ENCODE results near the gene CORO1C. TPM values are rescaled to one million over a fixed set of nuclear protein-coding genes. Genes with fewer than 3 reads are reported as not detected.
A peak's percentile ranks its signal among the peaks of the same experiment; 100 is the strongest.

CORO1C gene
- total and polyA plus RNA-seq, 9 of the 15 experiments (the other 6 are each of a cell fraction or from before 2014, with no cell fraction given) = 55.2 to 280 (median 150) TPM

DNA sequence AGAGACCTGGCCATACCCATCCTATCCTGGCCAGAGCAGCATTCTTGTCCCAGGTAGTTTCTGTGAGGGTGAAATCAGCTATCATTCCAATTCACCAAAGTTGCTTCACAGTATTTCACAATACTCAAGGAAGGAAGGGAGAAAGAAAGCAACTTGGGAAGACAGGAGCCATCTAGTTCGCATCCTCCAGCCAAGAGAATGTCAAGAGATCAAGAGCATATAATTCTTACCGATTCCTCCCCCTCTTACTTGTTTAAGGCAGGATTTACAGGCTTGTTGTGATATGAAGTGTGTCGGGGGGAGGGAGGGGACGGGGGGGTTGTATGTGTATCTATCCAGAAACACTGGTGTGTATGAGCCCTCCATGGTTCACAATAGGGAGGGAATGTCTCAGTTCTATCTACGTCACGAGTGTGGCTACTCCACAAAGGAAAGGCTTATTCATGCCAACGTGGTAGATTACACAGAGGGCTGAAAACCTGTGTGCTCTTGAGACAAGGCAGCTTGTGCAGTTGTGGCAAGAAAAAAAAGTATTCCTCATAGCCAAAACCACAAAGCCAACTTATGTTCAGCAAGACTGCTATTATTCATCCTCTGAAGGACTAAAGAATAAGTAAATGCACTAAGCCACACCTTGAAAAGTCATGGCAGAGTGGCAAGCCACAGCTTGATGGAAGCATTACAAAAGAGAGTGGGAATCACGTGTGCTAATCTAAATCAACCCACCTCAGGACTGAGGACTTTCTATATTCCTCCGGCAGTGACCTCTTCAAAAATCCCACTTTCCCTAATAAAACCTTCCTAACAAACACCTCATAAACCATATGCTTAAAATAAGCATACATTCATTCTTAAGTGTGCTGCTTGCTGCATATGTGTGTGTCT is 35.0 kb downstream of the CORO1C start (continued):
- TF ChIP-seq ZFPM2 (CRISPR knock-in tag; IDR thresholded peaks at IDR 0.05) = no peak
- TF ChIP-seq, protein P1, sequence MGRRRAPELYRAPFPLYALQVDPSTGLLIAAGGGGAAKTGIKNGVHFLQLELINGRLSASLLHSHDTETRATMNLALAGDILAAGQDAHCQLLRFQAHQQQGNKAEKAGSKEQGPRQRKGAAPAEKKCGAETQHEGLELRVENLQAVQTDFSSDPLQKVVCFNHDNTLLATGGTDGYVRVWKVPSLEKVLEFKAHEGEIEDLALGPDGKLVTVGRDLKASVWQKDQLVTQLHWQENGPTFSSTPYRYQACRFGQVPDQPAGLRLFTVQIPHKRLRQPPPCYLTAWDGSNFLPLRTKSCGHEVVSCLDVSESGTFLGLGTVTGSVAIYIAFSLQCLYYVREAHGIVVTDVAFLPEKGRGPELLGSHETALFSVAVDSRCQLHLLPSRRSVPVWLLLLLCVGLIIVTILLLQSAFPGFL (CRISPR knock-in tag; IDR thresholded peaks at IDR 0.05) = no peak
- TF ChIP-seq, protein P2, sequence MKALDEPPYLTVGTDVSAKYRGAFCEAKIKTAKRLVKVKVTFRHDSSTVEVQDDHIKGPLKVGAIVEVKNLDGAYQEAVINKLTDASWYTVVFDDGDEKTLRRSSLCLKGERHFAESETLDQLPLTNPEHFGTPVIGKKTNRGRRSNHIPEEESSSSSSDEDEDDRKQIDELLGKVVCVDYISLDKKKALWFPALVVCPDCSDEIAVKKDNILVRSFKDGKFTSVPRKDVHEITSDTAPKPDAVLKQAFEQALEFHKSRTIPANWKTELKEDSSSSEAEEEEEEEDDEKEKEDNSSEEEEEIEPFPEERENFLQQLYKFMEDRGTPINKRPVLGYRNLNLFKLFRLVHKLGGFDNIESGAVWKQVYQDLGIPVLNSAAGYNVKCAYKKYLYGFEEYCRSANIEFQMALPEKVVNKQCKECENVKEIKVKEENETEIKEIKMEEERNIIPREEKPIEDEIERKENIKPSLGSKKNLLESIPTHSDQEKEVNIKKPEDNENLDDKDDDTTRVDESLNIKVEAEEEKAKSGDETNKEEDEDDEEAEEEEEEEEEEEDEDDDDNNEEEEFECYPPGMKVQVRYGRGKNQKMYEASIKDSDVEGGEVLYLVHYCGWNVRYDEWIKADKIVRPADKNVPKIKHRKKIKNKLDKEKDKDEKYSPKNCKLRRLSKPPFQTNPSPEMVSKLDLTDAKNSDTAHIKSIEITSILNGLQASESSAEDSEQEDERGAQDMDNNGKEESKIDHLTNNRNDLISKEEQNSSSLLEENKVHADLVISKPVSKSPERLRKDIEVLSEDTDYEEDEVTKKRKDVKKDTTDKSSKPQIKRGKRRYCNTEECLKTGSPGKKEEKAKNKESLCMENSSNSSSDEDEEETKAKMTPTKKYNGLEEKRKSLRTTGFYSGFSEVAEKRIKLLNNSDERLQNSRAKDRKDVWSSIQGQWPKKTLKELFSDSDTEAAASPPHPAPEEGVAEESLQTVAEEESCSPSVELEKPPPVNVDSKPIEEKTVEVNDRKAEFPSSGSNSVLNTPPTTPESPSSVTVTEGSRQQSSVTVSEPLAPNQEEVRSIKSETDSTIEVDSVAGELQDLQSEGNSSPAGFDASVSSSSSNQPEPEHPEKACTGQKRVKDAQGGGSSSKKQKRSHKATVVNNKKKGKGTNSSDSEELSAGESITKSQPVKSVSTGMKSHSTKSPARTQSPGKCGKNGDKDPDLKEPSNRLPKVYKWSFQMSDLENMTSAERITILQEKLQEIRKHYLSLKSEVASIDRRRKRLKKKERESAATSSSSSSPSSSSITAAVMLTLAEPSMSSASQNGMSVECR (CRISPR knock-in tag; IDR thresholded peaks at IDR 0.05) = no peak
- no peak for TF ChIP-seq CHD2 (IDR thresholded peaks at IDR 0.05; ENCODE audit: low read depth, low read length)
- TF ChIP-seq, protein P3, sequence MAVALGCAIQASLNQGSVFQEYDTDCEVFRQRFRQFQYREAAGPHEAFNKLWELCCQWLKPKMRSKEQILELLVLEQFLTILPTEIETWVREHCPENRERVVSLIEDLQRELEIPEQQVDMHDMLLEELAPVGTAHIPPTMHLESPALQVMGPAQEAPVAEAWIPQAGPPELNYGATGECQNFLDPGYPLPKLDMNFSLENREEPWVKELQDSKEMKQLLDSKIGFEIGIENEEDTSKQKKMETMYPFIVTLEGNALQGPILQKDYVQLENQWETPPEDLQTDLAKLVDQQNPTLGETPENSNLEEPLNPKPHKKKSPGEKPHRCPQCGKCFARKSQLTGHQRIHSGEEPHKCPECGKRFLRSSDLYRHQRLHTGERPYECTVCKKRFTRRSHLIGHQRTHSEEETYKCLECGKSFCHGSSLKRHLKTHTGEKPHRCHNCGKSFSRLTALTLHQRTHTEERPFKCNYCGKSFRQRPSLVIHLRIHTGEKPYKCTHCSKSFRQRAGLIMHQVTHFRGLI (CRISPR knock-in tag; IDR thresholded peaks at IDR 0.05) = no peak
- TF ChIP-seq, protein P4, sequence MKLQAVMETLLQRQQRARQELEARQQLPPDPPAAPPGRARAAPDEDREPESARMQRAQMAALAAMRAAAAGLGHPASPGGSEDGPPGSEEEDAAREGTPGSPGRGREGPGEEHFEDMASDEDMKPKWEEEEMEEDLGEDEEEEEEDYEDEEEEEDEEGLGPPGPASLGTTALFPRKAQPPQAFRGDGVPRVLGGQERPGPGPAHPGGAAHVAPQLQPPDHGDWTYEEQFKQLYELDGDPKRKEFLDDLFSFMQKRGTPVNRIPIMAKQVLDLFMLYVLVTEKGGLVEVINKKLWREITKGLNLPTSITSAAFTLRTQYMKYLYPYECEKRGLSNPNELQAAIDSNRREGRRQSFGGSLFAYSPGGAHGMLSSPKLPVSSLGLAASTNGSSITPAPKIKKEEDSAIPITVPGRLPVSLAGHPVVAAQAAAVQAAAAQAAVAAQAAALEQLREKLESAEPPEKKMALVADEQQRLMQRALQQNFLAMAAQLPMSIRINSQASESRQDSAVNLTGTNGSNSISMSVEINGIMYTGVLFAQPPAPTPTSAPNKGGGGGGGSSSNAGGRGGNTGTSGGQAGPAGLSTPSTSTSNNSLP (IDR thresholded peaks at IDR 0.05; ENCODE audit: borderline replicate concordance, low read depth, low read length) = no peak
- TF ChIP-seq, protein P5, sequence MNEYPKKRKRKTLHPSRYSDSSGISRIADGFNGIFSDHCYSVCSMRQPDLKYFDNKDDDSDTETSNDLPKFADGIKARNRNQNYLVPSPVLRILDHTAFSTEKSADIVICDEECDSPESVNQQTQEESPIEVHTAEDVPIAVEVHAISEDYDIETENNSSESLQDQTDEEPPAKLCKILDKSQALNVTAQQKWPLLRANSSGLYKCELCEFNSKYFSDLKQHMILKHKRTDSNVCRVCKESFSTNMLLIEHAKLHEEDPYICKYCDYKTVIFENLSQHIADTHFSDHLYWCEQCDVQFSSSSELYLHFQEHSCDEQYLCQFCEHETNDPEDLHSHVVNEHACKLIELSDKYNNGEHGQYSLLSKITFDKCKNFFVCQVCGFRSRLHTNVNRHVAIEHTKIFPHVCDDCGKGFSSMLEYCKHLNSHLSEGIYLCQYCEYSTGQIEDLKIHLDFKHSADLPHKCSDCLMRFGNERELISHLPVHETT (CRISPR knock-in tag; conservative IDR thresholded peaks at IDR 0.05 in 1 of 2, IDR thresholded peaks at IDR 0.05 in 1 of 2) = 0 out of 4 replicates have a peak, but pooled peaks of 1 of the 2 experiments have one; percentile 23
- no peak for TF ChIP-seq XRCC4 (IDR thresholded peaks at IDR 0.05; ENCODE audit: extremely low read depth, insufficient read depth, insufficient read length)
- TF ChIP-seq MTA3 (IDR thresholded peaks at IDR 0.05; ENCODE audit: borderline replicate concordance) = no peak; the same call in 1 of the 2 replicates
- peak; percentile 30; the same call in 1 of the 2 replicates for TF ChIP-seq ZNF644 (tag; IDR thresholded peaks at IDR 0.05; ENCODE audit: low read depth)
- TF ChIP-seq, protein P6, sequence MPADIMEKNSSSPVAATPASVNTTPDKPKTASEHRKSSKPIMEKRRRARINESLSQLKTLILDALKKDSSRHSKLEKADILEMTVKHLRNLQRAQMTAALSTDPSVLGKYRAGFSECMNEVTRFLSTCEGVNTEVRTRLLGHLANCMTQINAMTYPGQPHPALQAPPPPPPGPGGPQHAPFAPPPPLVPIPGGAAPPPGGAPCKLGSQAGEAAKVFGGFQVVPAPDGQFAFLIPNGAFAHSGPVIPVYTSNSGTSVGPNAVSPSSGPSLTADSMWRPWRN (IDR thresholded peaks at IDR 0.05; ENCODE audit: low read depth) = no peak
- TF ChIP-seq POU5F1 (IDR thresholded peaks at IDR 0.05; ENCODE audit: borderline replicate concordance, low read depth, low read length, partially characterized antibody) = no peak
- no peak for TF ChIP-seq MXI1 (IDR thresholded peaks at IDR 0.05; ENCODE audit: low read depth, low read length)
- TF ChIP-seq CXXC5 (CRISPR knock-in tag; IDR thresholded peaks at IDR 0.05) = no peak
